CD4-positive, alpha-beta T cell treated with Interleukin-21 for 1 hour (primary cell): ENCODE measurements around the gene SCAF11.

Source experiments
- DNase-seq: peaks from one replicate; pipeline ENCODE4 v3.0.0-alpha.2; 2020

The SCAF11 gene

DNA sequence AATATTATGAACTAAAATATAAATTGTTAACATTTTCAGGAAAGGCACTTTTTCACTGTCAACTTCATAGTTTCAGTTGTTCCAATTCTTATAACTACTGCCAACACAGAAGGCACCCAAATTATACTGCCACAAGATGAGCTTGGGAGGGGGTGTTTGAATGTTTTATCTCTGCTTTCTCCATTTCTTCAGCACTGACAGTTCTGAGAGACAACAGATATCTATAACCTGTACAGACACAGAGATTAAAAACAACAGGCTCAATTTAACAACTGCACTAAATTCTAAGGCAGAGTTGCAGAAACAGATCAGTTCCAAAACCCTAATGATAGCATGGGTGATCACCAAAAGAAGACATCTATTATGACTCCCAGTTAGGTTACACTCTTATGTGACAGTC, 12.8 kb downstream of the SCAF11 start:
- no peak for DNase-seq

DNA sequence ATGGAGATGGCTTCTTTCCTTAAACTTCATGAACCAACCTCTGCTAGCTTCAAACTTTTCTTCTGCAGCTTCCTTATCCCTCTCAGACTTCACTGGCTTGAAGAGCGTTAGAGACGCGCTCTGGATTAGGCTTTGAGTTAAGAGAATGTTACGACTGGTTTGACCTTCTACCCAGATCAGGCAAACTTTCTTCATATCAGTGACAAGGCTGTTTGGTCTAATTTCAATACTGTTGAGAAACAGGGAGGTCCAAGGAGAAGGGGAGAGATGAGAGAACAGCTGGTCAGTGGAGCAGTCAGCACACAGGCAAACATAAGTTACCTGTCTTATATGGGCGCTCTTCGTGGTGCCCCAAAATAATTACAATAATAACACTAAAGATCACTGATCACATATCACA, 14.9 kb downstream of the SCAF11 start:
- DNase-seq: no peak

DNA sequence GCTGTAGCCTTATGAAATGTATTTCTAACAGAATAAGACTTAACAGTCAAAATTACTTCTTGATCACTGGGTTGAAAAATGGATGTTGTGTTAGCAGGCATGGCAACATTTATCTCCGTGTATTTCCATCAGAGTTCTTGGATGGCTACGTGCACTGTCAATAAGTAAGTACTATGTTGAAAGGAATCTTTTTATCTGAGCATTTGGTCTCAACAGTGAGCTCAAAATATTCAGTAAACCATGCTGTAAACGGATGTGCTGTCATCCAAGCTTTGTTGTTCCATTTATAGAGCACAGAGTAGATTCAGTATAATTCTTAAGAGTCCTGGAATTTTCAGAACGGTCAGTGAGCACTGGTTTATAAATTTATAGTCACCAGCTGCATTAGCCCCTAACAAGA, 15.5 kb downstream of the SCAF11 start:
- no peak for DNase-seq

DNA sequence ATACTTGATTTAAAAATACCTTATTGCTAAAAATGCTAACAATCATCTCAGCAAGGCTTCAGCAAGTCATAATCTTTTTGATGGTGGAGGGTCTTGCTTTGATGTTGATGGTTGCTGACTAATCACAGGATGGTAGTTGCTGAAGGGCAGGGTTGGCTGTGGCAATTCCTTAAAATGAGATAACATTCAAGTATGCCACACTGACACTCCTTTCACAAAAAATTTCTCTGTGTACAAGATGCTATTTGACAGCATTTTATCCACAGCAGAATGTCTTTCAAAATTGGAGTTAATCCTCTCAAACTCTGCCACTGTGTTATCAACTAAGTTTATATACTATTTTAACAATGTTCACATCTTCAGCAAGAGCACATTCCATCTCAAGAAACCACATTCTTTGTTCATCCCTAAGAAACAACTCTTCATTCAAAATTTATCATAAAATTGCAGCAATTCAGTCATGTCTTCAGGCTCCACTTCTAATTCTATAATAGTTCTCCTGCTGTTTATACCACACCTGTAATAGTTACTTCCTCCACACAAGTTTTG, 16.1 kb downstream of the SCAF11 start:
- DNase-seq: no peak

DNA sequence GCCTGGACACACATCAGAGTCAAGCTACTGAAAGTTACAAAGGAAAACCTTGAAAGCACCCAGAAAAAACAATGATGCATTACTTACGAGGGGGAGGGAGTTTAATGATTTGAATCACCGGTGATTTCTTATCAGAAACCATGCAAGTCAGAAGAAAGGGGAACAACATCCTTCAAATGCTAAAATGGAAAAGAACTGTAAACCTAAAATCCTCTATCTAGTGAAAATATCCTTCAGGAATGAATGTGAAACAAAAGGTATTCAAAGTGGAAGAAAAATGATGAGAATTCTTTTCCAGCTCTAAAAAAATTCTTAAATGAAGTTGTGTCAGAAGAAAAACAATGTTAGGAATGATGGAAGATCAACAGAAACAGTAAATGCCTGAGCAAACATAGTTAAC, 16.8 kb downstream of the SCAF11 start:
- no peak for DNase-seq

DNA sequence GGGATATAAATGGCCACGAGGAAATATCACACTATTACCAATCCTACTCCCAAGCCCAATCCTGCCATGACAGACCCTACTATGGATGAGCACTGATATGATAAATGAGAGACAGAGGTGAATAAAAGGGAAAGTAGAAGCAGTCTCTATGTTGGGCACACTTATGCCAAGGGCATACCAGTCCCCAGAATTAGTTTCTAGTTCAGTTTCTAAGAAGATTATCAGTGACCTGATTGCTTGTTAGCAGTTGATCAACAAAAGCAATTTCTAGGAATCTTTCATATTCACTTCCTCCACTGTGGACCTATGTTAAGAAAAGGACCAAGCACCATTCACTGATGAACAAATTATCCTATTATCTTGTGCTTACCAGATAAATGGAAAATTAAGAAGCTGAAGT, 20.0 kb downstream of the SCAF11 start:
- DNase-seq: no peak

DNA sequence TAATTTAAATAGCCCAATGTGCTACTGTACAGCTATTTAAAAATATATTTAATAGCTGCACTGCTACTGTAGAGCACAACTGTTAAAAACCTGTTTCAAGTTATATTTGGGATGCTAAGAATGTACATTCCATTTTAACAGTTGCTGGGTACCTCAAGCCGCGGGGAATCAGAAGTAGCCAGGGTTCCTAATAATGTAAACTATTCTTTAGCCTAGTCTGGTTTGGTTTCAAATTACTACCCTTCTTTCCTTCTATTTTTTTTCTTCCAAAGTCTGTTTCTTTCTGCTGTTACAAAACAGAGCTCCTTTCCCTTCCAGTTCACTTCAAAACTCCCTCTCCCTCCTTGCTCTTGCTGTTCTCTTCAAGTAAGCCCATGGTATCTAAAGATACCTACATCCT, 21.3 kb downstream of the SCAF11 start:
- DNase-seq: no peak

DNA sequence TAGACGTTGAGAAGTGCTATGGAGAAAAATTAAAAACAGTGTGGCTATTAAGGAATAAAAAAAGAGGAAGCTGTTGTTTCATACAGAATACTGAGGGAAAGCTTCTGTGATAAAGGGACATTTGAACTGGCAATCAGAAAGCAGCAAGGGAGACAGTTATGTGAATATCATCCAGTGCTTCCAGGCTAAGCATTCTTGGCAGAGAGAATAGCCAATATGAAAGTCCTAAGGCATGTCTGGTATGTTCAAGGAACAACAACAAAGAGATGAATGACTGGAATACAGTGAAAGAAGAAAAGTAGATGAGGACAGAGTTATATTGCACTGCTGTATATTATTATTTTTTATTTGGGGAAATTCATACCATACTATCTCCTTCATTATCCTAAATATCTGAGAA, 23.9 kb downstream of the SCAF11 start:
- no peak for DNase-seq

DNA sequence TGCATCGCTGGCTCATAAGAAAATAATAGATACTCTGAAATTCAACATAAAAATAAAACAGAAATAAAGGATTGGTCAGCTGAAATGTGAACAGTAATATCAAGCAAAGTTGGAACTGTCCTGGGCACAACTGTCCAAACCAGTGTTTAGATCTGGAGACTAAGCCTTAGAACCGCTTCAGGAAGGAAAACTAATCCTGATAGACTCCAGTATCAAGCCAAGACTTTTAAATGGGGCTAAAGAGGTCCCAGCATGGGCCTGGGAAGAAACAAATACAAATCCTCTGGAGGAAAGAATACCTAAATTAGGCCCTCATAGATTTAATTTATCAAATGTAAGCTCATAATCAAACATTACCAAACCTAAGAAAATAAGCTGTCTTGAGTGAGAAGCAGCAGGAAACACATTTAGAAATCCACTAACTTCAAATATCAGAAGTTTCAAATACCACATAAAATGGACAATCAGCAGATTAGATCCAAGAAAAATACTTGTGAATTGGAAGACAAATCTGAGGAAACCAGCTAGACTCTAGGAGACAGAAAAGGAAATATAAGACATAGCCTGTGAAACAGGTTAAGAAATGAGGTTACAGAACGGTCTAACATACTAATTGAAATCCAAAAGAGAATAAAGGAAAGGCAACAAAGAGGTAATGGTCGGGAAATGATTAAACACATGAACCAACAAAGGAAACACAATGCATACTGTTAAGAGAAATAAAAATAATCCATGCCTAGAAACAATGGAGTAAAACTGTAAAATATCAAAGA, 27.6 kb downstream of the SCAF11 start:
- DNase-seq: no peak

DNA sequence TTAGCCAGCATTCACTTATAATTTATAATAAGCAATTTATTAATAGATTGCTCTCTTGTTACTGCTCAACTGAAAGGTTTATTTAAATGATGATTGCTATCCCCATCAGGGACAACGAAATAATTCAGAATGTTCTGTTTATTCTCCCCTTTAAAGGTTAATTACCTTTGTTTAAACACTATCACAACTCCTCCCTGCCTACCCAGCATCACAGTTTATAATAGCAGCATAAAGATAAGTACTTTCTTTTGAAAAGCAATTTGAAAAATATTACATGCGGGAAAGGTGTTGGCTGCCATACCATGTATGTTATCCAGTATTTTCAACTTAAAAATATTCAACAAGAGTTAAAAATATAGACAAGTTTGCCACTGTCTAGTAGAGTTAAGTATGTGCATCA, 30.6 kb downstream of the SCAF11 start:
- DNase-seq: no peak

DNA sequence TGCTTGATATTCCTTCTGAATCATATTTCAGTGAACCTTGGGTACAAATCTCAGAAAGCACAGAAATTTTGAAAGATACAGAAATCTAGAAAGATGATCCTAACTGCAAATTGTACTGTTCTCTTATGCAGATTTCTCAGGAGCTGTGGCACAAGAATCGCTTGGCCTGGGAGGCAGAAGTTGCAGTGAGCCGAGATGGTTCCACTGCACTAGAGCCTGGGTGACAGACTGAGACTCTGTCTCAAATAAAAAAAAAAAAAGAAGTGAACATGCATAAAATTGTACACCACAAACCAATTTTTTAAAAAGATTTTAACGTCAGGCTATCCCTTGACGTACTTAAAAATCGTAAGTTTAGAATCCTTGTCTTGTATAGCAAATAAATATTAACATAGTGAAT, 31.3 kb downstream of the SCAF11 start:
- DNase-seq: no peak

DNA sequence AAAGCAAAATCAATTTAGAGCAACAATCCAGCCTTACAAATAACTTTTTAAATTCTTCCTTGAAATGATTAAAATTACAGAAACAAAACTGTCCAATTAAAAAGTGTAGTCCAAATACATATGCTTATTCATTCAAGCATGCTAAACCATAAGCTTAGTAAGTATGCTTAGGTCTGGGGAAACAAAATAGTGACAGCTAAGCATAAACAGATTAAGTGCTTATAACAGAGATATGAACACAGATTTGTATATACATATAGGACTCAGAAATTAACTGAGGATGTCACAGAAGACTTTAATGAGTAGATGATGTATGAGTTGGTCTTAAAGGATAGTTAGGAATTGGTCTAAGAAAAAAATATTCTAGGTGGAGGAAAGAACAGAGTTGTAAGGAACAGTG, 41.8 kb downstream of the SCAF11 start:
- no peak for DNase-seq

DNA sequence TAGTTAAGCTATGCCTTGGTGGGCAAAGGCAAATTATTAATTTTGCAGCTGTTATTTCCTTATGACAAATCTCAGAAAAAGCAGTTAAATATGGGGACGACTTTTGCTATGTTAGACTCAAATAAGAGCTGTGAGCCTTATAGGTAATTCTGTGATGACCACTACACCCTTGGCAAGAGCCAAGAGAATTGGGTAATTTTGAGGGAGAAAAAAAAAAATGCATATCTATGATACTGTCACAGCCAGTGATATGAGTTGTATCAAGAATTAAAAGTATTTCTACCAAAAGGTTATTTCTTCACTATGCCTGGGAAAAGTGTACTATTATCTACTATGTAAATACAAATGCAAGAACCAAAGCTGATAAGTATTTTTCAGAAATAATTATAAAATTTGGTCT, 43.9 kb downstream of the SCAF11 start:
- no peak for DNase-seq

DNA sequence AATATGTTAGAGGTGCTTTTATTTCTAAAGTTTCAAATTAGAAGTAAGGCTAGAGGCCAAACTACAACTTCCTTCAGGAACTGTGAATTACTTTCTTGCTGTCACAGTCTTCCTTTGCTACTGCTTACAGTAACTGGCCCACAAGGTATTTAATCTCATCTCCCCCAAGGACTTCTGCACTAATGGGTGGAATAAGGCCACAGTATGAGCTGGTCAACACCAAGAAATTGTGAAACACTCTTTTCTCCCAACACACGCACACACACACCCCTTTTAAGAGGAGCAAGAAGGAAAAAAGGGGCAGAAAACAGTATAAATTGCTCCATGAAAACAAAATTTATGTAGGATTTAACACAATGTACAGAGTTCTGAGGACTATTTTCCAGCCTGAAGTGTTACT, 45.6 kb downstream of the SCAF11 start:
- no peak for DNase-seq

DNA sequence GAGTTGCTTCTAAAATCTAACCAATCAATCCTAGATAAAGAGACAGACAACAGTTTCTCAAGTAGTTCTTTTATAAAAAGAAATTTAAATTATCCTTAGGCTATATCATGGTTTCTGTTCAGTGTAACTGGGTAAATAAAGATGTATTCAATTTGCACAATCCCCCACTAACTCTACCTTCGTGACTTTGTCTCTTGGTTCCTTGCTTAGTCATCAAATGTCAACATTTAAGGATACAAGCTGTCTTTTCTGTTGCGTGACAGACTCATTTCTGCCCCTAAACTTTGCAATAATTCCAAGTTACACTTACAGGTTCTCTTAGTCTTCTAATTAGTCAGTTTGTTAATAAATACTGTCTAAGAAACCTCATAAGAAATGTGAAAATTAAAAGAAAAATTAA, 50.6 kb downstream of the SCAF11 start:
- no peak for DNase-seq

DNA sequence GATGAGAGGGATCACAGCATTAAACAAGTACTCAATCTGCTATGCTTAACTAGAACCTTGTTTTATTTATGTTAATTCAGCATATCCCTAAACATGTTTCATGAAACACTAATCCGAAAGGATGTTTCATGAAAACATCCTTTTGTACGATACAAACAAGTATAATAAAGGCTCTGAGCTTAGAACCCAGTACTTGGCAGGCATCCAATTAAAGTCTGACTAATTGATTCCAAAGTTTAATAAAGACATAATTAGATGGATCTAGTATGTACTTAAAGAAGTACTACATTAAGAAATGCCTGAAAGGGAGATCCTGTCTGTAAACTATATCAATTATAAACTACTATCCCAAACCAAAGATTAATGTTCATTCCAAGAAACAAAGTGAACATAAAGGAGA, 51.8 kb downstream of the SCAF11 start:
- DNase-seq: no peak

DNA sequence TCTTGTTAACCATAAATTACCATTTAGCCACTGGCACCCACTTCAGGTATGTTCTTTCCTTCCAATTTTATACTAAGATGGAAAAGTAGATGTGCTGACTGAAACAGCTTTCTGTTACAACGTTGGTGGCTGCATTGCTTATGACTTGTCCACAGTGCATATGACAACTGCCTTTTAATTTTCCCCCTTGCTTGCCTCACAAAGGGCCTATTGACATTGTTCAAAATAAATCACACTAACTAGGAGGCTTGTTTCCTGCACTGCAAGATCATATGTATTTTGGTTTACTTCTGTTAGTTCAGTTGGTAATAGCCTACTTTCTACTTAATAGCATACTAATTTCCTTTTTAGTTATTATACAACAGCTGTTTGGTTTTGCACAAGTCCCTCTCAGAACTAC, 55.4 kb downstream of the SCAF11 start:
- no peak for DNase-seq

DNA sequence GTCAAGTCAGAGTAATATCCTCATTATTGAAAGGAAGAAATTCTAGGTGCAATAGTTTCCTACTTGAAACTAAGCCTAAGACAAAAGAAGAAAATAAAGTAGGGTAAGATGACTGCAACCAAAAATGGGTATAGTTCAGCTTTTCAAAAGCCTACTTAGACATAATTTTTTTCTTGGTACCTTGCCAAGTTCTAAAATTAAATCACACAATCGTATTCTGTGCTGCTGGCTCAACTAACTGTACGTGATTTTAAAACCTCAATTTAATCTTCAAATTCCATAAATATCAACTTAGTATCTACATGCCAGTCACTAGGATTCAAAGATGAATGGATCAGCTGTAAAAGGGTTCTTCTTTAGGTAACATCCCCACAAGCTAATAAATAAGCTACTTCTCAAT, 56.9 kb downstream of the SCAF11 start:
- no peak for DNase-seq

DNA sequence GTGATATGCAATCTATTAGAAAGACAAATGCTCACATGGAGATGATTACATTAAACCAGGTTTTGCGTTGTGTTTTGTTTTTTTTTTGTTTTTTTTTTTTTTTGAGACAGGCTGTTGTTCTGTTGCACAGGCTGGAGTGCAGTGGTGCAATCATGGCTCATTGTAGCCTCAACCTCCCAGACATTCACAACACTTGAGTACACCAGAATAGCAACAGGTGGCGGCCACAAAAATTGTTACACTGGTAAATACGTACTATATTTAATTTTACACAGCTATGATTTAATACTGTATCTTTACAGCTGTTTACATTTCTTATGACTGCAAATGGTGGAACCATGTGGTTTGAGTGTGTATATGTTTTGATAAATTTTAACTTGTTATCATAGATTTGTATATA, 60.0 kb downstream of the SCAF11 start:
- no peak for DNase-seq

DNA sequence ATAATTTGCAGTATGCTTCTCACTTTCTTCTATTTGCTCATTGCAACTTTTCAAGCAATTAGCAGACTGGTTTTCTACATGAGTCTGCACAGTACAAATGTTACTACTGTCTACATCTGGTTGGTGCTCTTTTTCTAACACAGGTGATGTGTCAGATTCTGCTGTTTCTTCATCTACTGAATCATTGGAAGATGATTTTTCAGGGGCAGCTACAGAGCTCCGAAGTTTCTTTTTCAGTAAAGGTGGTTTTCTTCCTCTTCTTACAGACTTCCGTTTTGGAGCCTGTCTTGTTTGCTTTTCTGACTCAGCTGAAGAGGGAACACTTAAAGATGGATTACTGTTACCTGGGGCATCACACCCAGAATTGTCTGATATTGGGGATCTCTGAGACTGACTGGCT, 62.1 kb downstream of the SCAF11 start:
- no peak for DNase-seq

DNA sequence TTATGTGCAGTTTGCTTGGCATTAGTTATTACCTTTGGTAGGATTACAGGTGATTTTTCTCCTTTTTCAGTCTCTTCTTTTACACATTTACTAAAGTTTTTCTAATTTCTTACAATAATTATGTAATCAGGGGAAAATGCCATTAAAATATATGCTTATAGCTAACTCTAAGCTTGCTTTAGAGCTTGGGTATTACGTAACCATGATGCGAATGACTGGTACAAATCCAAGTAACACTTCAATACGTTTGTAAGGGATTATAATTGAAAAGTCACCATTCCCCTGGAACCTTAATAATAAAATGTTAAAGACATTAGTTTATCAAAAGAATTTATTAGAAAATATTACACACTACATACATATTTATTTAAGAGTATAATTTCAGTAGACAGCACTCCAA, 71.6 kb downstream of the SCAF11 start:
- no peak for DNase-seq

DNA sequence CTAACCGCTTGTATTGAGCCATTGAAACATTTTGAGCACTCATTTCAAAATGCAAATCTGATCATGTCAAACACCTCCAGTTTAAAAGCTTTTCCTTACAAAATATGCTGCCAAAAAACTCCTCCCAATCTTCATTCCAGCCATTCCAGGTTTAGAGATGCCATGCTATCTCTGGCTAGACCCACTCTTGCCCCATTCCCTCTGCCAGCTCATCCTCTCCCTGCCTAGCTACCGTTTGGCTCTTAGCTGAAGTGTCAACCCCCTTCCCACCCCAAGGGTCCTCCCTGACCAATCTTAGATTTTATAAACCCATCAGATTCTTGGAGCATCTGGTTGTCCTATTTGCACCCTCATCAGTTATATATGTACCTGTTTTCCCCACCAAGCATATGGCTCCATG, 75.0 kb downstream of the SCAF11 start:
- DNase-seq: no peak

DNA sequence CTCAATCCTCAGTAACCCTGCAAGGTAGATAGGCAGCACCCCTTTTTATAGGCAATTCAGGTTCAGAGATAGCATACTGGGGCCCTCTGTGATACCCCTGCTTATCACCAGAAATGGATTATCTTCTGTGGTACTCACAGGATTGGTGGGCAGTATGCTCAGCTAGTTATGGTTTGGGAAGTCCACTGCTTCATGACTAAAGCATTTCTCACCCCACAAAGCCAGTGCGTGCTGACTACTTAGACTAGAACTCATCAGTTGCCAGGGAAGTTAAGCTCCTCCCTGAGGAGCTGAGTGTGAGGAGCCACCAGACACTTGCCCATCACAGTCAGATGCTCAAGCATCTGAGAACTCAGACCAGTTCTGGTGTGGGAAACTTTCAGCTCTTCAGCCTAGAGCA, 76.3 kb downstream of the SCAF11 start:
- DNase-seq: no peak

DNA sequence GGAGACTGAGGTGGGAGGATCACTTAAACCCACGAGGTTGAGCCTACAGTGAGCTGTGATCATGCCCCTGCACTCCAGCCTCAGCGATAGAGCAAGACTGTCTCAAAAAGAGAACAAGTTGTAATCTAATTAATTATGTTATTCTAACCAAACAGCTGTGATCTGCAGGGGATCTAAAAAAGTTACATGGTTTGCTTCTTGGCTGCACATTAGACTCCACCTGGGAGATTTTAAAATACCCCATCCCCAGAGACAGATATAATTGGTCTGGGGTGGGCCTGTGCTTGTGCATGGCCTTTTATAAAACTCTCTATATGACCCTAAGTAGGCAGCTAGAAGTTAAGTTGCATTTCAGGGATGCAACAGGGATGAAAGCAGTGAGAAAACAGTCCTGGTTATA, 76.7 kb downstream of the SCAF11 start:
- no peak for DNase-seq

DNA sequence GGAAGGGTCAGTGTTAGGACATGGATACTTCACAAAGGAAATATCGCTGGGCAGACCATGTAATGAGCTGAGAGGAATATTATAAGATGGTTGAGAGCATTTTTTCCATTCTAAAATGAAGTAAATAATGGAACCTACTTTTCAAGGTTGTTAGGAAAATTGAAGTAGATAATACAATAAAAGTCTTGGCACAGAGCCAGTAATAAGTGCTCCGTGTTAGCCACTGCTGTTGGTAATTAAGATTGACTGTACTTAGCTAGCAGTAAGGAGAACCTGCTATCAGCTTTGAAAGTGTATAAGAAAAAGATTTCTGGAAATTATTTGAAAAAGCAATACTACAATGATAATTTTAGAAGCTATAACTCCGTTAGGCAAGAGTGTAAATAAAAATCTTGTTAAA, 77.6 kb downstream of the SCAF11 start:
- no peak for DNase-seq
